Right lobe of liver (tissue), 4 donors: ENCODE data around the gene SLC2A6.

ENCODE experiments used
- CTCF ChIP-seq, 4 donors: fragments of 200-600 bp in 3 of 4; fragments of 450-650 bp in 1 of 4; IDR thresholded peaks; one replicate each; pipeline versions ENCODE4 v1.5.1 to v1.8.0; 2016 to 2022; ENCODE audit warnings: antibody characterized with exemption in 4 of 4, mild to moderate bottlenecking in 2 of 4
- POLR2A ChIP-seq: fragments of 450-650 bp; IDR thresholded peaks from one replicate; pipeline ENCODE4 v1.6.1; 2017; ENCODE audit warnings: antibody characterized with exemption, mild to moderate bottlenecking
- donor health status: DM: no; HTN: no; CAD: no.
- donor health status: DM: no; HTN: no; CAD: no.
- donor health status: DM: no; HTN: yes; CAD: no.

GRCh38 chr9:133485531-133486260 is 6.8 kb upstream of the SLC2A6 start:
- TF ChIP-seq CTCF (IDR thresholded peaks at IDR 0.05) (no peak), POLR2A (no peak)
